Tibial artery (tissue), 4 donors: Measurements from ENCODE around the gene KRT4.

Source experiments
- DNase-seq, 2 donors: peaks; one replicate each; pipeline ENCODE4 v3.0.0-alpha.2; 2019
- H3K27ac ChIP-seq, 2 donors: fragments of 200-600 bp; sonication (generic) in 1 of 2; 1 replicate in 1 of 2; 2 replicates in 1 of 2; pipeline ENCODE4 v1.5.1; 2018 to 2019; ENCODE audit warnings: mild to moderate bottlenecking in 1 of 2
- H3K27me3 ChIP-seq, 2 donors: fragments of 200-600 bp; sonication (generic) in 1 of 2; one replicate each; pipeline versions ENCODE4 v1.5.1 to v1.6.0; 2016 to 2019
- H3K36me3 ChIP-seq, 3 donors: fragments of 200-600 bp; sonication (generic) in 2 of 3; one replicate each; pipeline ENCODE4 v1.5.1; 2016 to 2019; ENCODE audit warnings: mild to moderate bottlenecking in 2 of 3
- H3K4me1 ChIP-seq, 4 donors: fragments of 200-600 bp; sonication (generic) in 2 of 4; 1 replicate in 3 of 4; 2 replicates in 1 of 4; pipeline ENCODE4 v1.5.1; 2016 to 2019
- H3K4me3 ChIP-seq, 2 donors: fragments of 200-600 bp; sonication (generic) in 1 of 2; 1 replicate in 1 of 2; 2 replicates in 1 of 2; pipeline ENCODE4 v1.5.1; 2018 to 2019; ENCODE audit warnings: mild to moderate bottlenecking in 2 of 2
- H3K9me3 ChIP-seq, 3 donors: fragments of 200-600 bp; sonication (generic) in 1 of 3; one replicate each; pipeline ENCODE4 v1.5.1; 2016 to 2019
- CTCF ChIP-seq, 2 experiments: fragments of 200-600 bp in 1 of 2; fragments of 450-650 bp in 1 of 2; IDR thresholded peaks; one replicate each; pipeline ENCODE4 v1.5.1; 2017 to 2019; ENCODE audit warnings: antibody characterized with exemption in 2 of 2, mild to moderate bottlenecking in 1 of 2, moderate library complexity in 1 of 2
- intact Hi-C: fragments of 100-400 bp; cut with DNase I; formaldehyde crosslinking; loops from one replicate; pipeline ENCODE4 v1.15.0; 2023; ENCODE audit warnings: low total_unique reads

The KRT4 gene

DNA sequence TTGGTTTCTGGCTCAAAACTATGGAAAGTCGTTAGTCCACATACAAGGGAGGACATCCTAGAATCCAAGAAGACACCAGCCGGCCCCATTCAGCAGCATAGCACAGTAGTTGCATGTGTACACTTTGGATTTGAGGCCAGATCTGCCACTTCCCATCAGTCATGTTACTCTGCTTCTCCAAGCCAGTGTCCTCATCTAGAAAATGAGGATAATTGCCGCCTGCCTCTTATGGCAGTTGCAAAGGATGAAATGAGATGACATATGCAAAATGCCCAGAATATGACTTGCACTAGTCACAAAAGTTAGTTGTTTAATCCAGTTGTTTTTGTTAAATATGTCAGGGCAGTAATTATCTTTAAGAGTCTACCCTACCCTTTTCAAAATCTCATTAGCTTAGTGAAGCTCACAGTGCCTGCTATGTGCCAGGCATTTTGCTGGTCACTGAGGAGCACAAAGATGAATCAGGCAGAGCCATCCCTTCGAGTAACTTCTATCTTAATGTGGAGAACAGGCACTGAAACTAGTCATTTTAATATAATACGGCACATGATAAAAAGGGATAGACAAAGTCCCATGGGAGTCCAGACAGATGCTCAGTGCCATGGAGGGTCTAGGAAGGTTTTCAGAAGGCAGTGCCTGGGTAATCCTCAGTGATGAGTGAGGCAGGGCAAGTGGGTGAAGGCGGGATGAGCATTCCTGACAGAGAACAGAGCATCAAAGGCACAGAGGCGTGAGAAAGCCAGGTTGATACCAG is 30.2 kb downstream of the KRT4 start:
- H3K4me1 ChIP-seq: no peaks in the 10 kb centered on the region
- no peak for DNase-seq
- no peaks in the 10 kb centered on the region for H3K36me3 ChIP-seq
- no peaks in the 10 kb centered on the region for H3K9me3 ChIP-seq
- TF ChIP-seq CTCF (IDR thresholded peaks at IDR 0.05): no peak
- intact Hi-C loops: no loop called here
- H3K27ac ChIP-seq: no peak overlapping the region
- peaks cover 0 to 16% of the 10 kb centered on the region in 2 donors for H3K27me3 ChIP-seq
- H3K4me3 ChIP-seq: no peak overlapping the region

DNA sequence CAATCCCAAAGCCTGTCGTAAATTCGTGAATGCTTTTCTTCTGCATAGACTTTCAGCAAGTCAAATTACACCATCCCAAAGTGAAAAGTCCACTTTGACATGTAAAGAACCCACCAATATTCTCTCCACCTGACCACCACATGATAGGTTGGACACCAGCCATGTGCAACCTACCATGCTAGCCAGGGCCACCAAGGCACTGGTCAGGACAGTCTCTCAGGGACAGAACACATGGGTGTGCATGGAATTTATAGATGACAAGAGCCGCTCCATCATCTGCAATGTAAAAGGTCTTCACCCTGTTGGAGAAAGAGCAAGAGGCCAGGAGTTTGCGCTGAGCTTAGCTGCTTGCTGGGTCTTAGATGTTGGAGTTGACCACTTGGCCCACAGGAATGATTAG is 31.4 kb downstream of the KRT4 start:
- H3K4me3 ChIP-seq: no peak overlapping the region
- peaks cover 0 to 24% of the 10 kb centered on the region in 2 donors for H3K27me3 ChIP-seq
- no peak overlapping the region for H3K27ac ChIP-seq
- intact Hi-C loops: no loop called here
- no peaks in the 10 kb centered on the region for H3K4me1 ChIP-seq
- H3K36me3 ChIP-seq: no peaks in the 10 kb centered on the region
- no peaks in the 10 kb centered on the region for H3K9me3 ChIP-seq
- no peak for TF ChIP-seq CTCF (IDR thresholded peaks at IDR 0.05)
- no peak for DNase-seq

- Histone ChIP-seq H3K4me1 (no peaks in the 10 kb centered on the region), H3K36me3 (no peaks in the 10 kb centered on the region), H3K4me3 (no peak overlapping the region), H3K27ac (no peak overlapping the region), H3K9me3 (no peaks in the 10 kb centered on the region), H3K27me3 (peaks cover 0 to 31% of the 10 kb centered on the region in 2 donors)
- no peak for DNase-seq
- TF ChIP-seq CTCF (IDR thresholded peaks at IDR 0.05): no peak
- intact Hi-C loops: no loop called here
Measured at GRCh38 chr12:52781399-52782082, 32.4 kb downstream of the KRT4 start.

DNA sequence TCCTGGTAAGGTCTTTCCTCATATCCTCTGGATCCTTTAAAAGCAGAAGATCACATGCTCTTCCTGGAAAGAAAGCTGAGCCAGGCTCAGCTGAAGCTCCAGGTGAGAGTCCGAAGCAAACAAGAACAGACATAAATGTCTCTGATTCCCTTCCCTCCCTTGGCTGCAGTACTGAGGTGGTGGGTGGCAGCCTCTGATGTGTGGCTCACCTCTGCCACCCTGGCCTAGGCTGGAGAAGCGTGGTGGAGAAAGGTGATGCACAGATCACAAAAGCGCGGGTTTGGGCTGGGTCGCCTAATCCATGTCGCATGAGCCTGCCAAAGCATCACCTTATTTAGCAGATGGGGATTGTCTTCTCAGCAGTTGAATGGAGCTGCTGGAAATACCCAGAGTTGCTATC is 34.0 kb downstream of the KRT4 start:
- DNase-seq: no peak
- H3K27me3 ChIP-seq: peaks cover 0 to 24% of the 10 kb centered on the region in 2 donors
- H3K27ac ChIP-seq: no peak overlapping the region
- no peaks in the 10 kb centered on the region for H3K9me3 ChIP-seq
- H3K36me3 ChIP-seq: no peaks in the 10 kb centered on the region
- no peak overlapping the region for H3K4me3 ChIP-seq
- intact Hi-C loops: no loop called here
- H3K4me1 ChIP-seq: no peaks in the 10 kb centered on the region
- no peak for TF ChIP-seq CTCF (IDR thresholded peaks at IDR 0.05)

DNA sequence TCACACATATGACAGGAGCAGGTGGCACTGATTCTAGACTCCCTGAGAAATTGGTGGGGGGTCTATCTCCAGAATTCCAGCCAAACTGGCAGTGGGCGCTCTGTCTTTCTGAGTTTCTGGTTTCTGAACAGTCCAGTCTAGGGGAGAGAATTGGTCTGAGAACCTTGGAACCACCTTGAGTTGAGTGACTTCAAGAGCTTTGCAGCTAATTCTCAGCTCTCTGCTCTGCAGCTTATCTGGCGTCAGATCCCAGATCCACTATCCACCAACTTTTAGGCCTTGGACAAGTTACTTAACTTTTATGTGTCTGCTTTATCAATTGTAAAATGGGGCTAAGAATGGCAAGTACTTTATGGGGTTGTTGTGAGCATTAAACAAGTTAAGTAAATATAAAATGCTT is 35.1 kb downstream of the KRT4 start:
- Histone ChIP-seq H3K36me3 (no peaks in the 10 kb centered on the region), H3K4me1 (no peaks in the 10 kb centered on the region), H3K9me3 (no peaks in the 10 kb centered on the region), H3K27me3 (peaks cover 0 to 20% of the 10 kb centered on the region in 2 donors), H3K4me3 (no peak overlapping the region), H3K27ac (no peak overlapping the region)
- TF ChIP-seq CTCF (IDR thresholded peaks at IDR 0.05): no peak
- intact Hi-C loops: no loop called here
- DNase-seq: no peak
